Colon (tissue), 2 donors: Measurements from ENCODE around the gene CDKN1B.

Experiments
- FAIRE-seq: peaks from 2 replicates; lab custom pipeline; 2012; peaks lifted over from hg19 to GRCh38; lab: Jason Lieb, UNC
- donor health status: control.
- donor health status: control.

CDKN1B gene

GRCh38 chr12:12759234-12759915 is 42.2 kb downstream of the CDKN1B start:
- FAIRE-seq = no peak

- no peak for FAIRE-seq
These were observed 47.7 kb downstream of the CDKN1B start for GRCh38 chr12:12764824-12765223.

GRCh38 chr12:12770262-12770661 is 53.1 kb downstream of the CDKN1B start:
- no peak for FAIRE-seq
